GM12872 (cell line): ENCODE measurements around the gene NFIA.

Experiments
- TF ChIP-seq, protein P1 (sequence below): IDR thresholded peaks from 3 replicates; pipeline ENCODE4 v1.5.1; 2011; ENCODE audit warnings: low read depth, mild to moderate bottlenecking, low read length, moderate library complexity; ENCODE audit not compliant: insufficient read depth

Gene NFIA

DNA sequence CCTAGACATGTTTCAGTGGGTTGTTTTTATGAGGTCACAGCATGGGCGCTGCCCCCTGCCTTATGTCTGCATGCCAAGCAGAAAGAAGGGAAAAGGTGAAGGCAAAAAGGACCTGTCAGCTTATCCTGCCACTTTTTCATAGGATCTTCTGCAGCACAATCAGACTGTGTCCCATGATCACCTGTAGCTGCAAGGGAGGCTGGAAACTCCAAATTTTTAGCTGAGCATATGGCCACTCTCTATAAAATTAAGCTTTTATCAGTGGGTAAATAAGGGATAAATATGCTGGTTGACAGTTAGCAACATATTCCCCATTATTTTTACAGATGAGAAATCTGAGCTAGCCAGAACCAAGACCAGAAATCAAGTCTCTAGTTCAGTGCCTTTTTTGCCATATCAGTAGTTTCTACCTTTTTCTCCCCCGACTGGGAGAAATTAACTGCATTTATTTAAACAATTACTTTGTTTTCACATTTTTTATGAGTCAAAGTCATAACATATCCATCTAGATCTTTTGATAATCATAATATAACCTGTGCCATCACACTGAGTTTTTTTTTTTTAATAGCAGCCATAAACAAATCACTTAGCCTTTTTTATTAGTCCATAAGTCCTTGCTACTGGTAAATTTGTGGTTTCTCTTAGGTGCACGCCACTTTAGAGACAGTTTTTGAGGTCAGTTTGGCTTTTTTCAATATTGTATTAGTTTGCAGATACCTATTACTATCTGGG is 307.0 kb downstream of the NFIA start:
- TF ChIP-seq, protein P1, sequence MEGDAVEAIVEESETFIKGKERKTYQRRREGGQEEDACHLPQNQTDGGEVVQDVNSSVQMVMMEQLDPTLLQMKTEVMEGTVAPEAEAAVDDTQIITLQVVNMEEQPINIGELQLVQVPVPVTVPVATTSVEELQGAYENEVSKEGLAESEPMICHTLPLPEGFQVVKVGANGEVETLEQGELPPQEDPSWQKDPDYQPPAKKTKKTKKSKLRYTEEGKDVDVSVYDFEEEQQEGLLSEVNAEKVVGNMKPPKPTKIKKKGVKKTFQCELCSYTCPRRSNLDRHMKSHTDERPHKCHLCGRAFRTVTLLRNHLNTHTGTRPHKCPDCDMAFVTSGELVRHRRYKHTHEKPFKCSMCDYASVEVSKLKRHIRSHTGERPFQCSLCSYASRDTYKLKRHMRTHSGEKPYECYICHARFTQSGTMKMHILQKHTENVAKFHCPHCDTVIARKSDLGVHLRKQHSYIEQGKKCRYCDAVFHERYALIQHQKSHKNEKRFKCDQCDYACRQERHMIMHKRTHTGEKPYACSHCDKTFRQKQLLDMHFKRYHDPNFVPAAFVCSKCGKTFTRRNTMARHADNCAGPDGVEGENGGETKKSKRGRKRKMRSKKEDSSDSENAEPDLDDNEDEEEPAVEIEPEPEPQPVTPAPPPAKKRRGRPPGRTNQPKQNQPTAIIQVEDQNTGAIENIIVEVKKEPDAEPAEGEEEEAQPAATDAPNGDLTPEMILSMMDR = no peak

DNA sequence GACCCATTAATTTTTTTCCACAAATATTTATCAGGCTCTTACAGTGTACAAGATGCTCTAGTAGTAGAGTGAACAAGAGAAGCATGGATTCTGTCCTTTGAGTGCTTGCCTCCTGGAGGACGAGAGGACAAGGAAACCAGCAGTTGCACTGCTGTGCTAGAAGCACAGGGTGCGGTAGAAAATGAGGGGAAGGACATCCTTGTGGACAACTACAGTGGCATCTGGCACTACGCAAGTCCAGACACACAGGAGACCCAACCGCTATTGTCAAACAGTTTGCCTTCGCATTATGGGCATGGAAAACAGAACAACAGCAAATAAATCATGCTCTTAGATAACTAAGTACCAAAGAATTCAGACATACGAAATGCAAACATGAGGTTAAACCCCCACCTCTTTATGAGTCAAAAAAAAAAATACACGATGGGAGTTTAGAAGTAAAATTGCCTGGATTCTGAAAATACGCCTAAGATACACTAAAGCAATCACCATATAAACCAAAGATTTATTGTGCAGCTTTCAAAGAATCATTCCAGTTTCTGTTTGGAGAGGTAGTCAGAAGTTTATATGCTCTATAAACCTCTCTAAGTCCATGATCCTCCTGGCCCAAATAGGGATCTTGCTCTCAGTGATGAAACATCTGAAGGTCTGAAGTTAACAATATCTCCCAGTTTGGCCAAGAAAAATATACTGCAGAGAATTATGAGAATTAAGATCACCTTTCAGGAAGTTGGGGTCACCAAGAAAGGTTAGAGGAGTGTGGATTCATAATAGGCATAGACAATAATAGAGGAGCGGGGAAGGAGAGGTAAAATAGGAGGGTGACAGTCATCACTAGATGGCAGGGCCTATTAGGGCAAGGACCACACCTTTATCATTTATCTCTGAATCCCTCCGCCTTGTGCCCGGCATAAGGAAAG is 307.8 kb downstream of the NFIA start:
- TF ChIP-seq, protein P1 = no peak

DNA sequence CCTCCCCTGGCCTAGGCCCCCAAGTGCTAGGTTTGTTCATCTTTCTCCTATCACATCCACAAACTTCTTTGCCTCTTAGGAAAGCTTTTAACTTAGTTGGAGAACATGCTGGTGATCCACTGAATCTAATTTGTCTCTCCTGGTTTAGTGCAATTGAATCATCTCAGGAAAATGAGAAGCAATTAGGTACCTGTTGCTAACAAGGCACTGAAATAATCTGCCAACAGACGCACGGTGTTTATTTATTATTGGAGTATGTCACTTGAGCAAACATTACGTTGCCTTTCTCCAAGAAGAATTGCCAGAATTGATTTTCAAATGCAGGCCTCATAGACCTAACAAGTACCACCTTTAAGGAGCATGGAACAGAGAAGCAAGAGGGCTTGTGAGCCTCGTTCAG is 309.4 kb downstream of the NFIA start:
- TF ChIP-seq, protein P1 = no peak

DNA sequence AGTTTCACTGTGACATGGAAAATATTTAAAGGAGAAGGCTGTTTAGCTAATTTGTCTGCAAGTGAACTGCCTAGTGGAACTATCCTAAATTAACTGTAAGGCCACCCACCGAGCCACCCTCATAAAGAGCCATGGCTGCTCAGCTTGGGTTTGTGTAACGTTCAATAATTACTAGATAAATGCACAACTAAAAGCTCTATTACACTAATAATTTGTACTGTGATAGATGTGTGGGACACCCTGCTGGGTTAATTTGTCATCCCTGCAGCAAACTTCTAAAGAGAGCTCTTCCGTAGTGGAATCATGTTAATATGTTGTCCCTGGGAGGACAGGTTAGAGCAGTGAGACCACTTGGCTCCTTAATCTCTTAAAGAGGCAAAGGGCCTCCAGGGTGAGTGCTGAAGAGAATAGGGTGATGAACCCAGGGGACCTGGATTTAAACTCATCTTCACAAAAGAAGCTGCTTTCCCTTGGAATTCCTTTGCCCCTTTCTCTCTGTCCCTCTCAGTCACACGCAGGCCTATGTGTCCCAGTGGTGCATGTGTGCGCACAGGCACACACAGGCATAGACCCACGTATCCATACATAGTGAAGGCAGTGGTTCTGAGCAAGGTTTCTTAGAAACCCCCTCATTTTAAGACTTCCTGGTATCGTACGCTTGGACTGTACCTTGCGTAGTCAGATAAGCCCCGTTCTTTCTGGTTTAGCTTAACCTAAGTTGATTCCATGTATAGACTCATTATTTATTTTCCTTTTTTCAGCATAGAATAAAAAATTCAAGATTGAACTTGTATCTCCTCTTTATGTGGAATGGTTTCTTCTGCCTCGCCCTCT is 310.3 kb downstream of the NFIA start:
- TF ChIP-seq, protein P1 = no peak

DNA sequence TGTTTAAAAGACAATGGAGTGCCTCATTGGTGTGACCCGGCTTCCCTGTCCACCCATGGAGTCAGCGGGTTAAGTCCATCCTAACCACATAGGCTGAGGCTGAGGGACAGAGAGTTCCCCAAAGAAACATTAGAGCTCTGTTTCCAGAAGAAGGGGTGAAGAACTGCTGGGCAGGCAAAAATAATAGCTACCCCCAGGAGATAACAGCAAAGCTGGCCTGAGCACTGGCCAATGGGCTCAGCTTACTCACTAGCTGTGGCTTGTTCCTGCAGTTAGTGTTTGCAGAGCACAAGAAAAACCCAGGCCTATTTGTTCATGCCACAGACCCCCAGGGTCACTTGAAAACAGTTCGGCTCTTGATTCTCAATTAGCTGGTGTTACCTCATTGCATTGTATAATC is 311.2 kb downstream of the NFIA start:
- TF ChIP-seq, protein P1 = no peak

DNA sequence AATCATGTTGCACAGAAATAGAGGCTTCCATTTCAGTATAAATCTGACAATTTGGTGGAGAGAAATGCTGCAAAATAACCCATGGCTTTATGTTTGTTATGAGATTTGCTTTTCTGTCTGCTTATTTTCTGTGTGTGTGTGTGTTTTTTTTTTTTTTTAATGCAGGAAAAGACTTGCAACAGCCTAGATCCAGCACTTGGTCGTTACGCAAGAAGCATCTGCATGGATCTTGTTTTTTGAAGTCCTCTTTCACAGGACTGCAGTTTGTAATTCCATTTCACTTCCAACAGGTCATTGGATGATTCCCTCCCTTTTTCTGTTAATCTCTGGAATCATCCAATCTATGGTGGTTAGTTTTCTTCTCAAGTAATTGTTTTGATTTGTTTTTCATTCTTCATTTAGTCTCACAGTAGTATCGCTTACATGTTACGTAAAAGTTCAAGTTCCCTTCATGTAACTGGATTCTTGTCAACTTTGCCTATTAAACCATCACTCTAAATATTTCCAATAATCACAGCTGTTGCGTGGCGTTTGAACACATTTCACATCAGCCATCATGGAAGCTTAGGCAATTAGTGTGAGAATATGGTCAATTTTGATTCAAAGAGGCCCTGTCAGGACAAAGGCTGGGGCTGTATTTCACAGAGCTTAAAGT is 312.9 kb downstream of the NFIA start:
- TF ChIP-seq, protein P1 = no peak
